Measurements from ENCODE around the gene NOC2L. TPM values are rescaled to one million over a fixed set of nuclear protein-coding genes. Genes with fewer than 3 reads are reported as not detected.
"Not testable (repeated sequence)": the region's sequence is repeated elsewhere in the genome, so short reads cannot be mapped to it uniquely, and the experiment has no call there.

Gene NOC2L
- total and polyA plus RNA-seq, 5 experiments from 2014 or later: 49.5 to 78.3 (median 68.2) TPM

GRCh38 chr1:903721-904271, 55.3 kb downstream of the NOC2L start:
- Mint-ChIP-seq H3K4me1 (peaks cover 7 to 15% (median 12%) of the 10 kb centered on the region in 4 donors), H3K36me3 (peaks cover 0 to under 1% (median 0%) of the 10 kb centered on the region in 3 donors), H3K4me3 (peak overlapping the region in 8 of 10 donors; percentile 33 to 80 (median 59)), H3K9me3 (peaks cover 0 to 5% (median 0%) of the 10 kb centered on the region in 9 donors), H3K27me3 (peaks cover 6 to 54% (median 23%) of the 10 kb centered on the region in 5 donors), H3K27ac (peak overlapping the region in 1 of 10 donors; percentile 61)
- ATAC-seq: no peak
- peak in 1 of 10 donors; percentile 20 for DNase-seq
- POLR2A ChIA-PET: interaction anchor here (1.7 to 2.0 kb wide), 2 partner anchors 17 to 55 kb away, joined by 4 to 6 read pairs; partner anchors contain the start of gene NOC2L

GRCh38 chr1:903305-903704, 55.8 kb downstream of the NOC2L start:
- H3K27ac Mint-ChIP-seq: peak overlapping the region in 2 of 10 donors; percentile 53 to 61
- ATAC-seq (no peak), DNase-seq (no peak)
- peaks cover 10 to 55% (median 27%) of the 10 kb centered on the region in 5 donors for H3K27me3 Mint-ChIP-seq
- peaks cover 0 to 5% (median 0%) of the 10 kb centered on the region in 3 donors for H3K36me3 Mint-ChIP-seq
- H3K9me3 Mint-ChIP-seq: peaks cover 0 to 8% (median 5%) of the 10 kb centered on the region in 9 donors
- peaks cover 12 to 20% (median 17%) of the 10 kb centered on the region in 4 donors for H3K4me1 Mint-ChIP-seq
- H3K4me3 Mint-ChIP-seq: peak overlapping the region; percentile 19 to 80 (median 56)
- POLR2A ChIA-PET: interaction anchor here (1.7 to 2.0 kb wide), 2 partner anchors 17 to 56 kb away, joined by 4 to 6 read pairs; partner anchors contain the start of gene NOC2L

- POLR2A ChIA-PET: no interaction called here
- Mint-ChIP-seq H3K9me3 (peaks cover 3 to 11% (median 8%) of the 10 kb centered on the region in 9 donors), H3K36me3 (peaks cover 3 to 10% (median 3%) of the 10 kb centered on the region in 3 donors), H3K4me1 (peaks cover 14 to 25% (median 22%) of the 10 kb centered on the region in 4 donors), H3K4me3 (peak overlapping the region in 4 of 10 donors; percentile 36 to 60 (median 52)), H3K27me3 (peaks cover 13 to 55% (median 27%) of the 10 kb centered on the region in 5 donors), H3K27ac (no peak overlapping the region)
- no peak for DNase-seq
- no peak for ATAC-seq
Observed at GRCh38 chr1:902802-903201, 56.3 kb downstream of the NOC2L start.

GRCh38 chr1:901108-901859, 57.8 kb downstream of the NOC2L start:
- H3K36me3 Mint-ChIP-seq: peaks cover 3 to 10% (median 4%) of the 10 kb centered on the region in 3 donors
- no peak for ATAC-seq
- DNase-seq: no peak
- no peak overlapping the region for H3K27ac Mint-ChIP-seq
- POLR2A ChIA-PET: no interaction called here
- peaks cover 12 to 24% (median 19%) of the 10 kb centered on the region in 4 donors for H3K4me1 Mint-ChIP-seq
- peak overlapping the region in 3 of 10 donors; percentile 20 to 41 (median 39) for H3K4me3 Mint-ChIP-seq
- H3K27me3 Mint-ChIP-seq: peaks cover 22 to 55% (median 39%) of the 10 kb centered on the region in 5 donors
- H3K9me3 Mint-ChIP-seq: peaks cover 5 to 21% (median 11%) of the 10 kb centered on the region in 9 donors

- Mint-ChIP-seq H3K4me3 (peak overlapping the region in 1 of 10 donors; percentile 15), H3K27me3 (peaks cover 25 to 54% (median 42%) of the 10 kb centered on the region in 5 donors), H3K9me3 (peaks cover 5 to 21% (median 11%) of the 10 kb centered on the region in 9 donors), H3K27ac (no peak overlapping the region), H3K36me3 (peaks cover 3 to 10% (median 4%) of the 10 kb centered on the region in 3 donors), H3K4me1 (peaks cover 8 to 16% (median 12%) of the 10 kb centered on the region in 4 donors)
- POLR2A ChIA-PET: no interaction called here
- DNase-seq (no peak), ATAC-seq (no peak)
Observed at GRCh38 chr1:899636-900317, 59.3 kb downstream of the NOC2L start.

- Mint-ChIP-seq H3K36me3 (peaks cover 3 to 10% (median 4%) of the 10 kb centered on the region in 3 donors), H3K9me3 (peaks cover 5 to 21% (median 11%) of the 10 kb centered on the region in 9 donors), H3K27ac (peak overlapping the region in 2 of 10 donors; percentile 79 to 84), H3K4me1 (peaks cover 8 to 12% (median 10%) of the 10 kb centered on the region in 4 donors), H3K4me3 (peak overlapping the region in 4 of 10 donors; percentile 40 to 75 (median 68)), H3K27me3 (peaks cover 25 to 54% (median 45%) of the 10 kb centered on the region in 5 donors)
- DNase-seq, ATAC-seq, POLR2A ChIA-PET: not testable (repeated sequence)
Observed at GRCh38 chr1:897951-898350, 61.1 kb downstream of the NOC2L start.

- POLR2A ChIA-PET: no interaction called here
- DNase-seq (no peak), ATAC-seq (no peak)
- Mint-ChIP-seq H3K36me3 (peaks cover 3 to 10% (median 4%) of the 10 kb centered on the region in 3 donors), H3K4me1 (peaks cover 8 to 12% (median 10%) of the 10 kb centered on the region in 4 donors), H3K4me3 (no peak overlapping the region), H3K9me3 (peaks cover 5 to 21% (median 11%) of the 10 kb centered on the region in 9 donors), H3K27ac (no peak overlapping the region), H3K27me3 (peaks cover 25 to 54% (median 45%) of the 10 kb centered on the region in 5 donors)
Observed at GRCh38 chr1:897226-897625, 61.8 kb downstream of the NOC2L start.

Other genes with a start within 250 kb of the NOC2L start
- not detected for gene SAMD11, start 35.3 kb downstream of the NOC2L start, total RNA-seq
- gene SAMD11, start 35.3 kb downstream of the NOC2L start, polyA plus RNA-seq: under 1 TPM in 1 of 3 donors, not detected in 2; 0.29 TPM
- gene KLHL17, start 1.3 kb upstream of the NOC2L start, total RNA-seq: 10 to 100 TPM; 36.4 to 37.4 TPM
- gene KLHL17, start 1.3 kb upstream of the NOC2L start, polyA plus RNA-seq: 1 to 10 TPM in 2 of 3 donors, under 1 TPM in 1; 0.94 to 2.0 (median 1.1) TPM
- under 1 TPM; 0.60 to 0.93 TPM for gene PLEKHN1, start 7.2 kb upstream of the NOC2L start, total RNA-seq
- gene PLEKHN1, start 7.2 kb upstream of the NOC2L start, polyA plus RNA-seq: under 1 TPM in 1 of 3 donors, not detected in 2; 0.19 TPM
- not detected for gene PERM1, start 22.8 kb upstream of the NOC2L start, total RNA-seq
- gene PERM1, start 22.8 kb upstream of the NOC2L start, polyA plus RNA-seq: not detected
- not detected for gene HES4, start 40.8 kb upstream of the NOC2L start, total RNA-seq
- gene HES4, start 40.8 kb upstream of the NOC2L start, polyA plus RNA-seq: under 1 TPM in 1 of 3 donors, not detected in 2; 0.85 TPM
- gene ISG15, start 54.2 kb upstream of the NOC2L start, total RNA-seq: 10 to 100 TPM; 30.3 to 30.7 TPM
- gene ISG15, start 54.2 kb upstream of the NOC2L start, polyA plus RNA-seq: 100 to 1,000 TPM; 133 to 220 (median 217) TPM
- 1 to 10 TPM; 6.2 to 6.4 TPM for gene AGRN, start 60.9 kb upstream of the NOC2L start, total RNA-seq
- under 1 TPM; 0.15 to 0.71 (median 0.47) TPM for gene AGRN, start 60.9 kb upstream of the NOC2L start, polyA plus RNA-seq
- not detected for gene RNF223, start 115.0 kb upstream of the NOC2L start, total RNA-seq
- not detected for gene RNF223, start 115.0 kb upstream of the NOC2L start, polyA plus RNA-seq
- 10 to 100 TPM; 24.9 to 26.5 TPM for gene C1orf159, start 156.8 kb upstream of the NOC2L start, total RNA-seq
- gene C1orf159, start 156.8 kb upstream of the NOC2L start, polyA plus RNA-seq: 10 to 100 TPM in 1 of 3 donors, 1 to 10 TPM in 2; 3.2 to 10.7 (median 6.2) TPM
- not detected for gene TTLL10, start 214.6 kb upstream of the NOC2L start, total RNA-seq
- not detected for gene TTLL10, start 214.6 kb upstream of the NOC2L start, polyA plus RNA-seq
- gene TNFRSF18, start 247.3 kb upstream of the NOC2L start, total RNA-seq: 1 to 10 TPM; 1.5 to 1.6 TPM
- gene TNFRSF18, start 247.3 kb upstream of the NOC2L start, polyA plus RNA-seq: 1 to 10 TPM in 1 of 3 donors, not detected in 2; 2.3 TPM

All from naive thymus-derived CD8-positive, alpha-beta T cell (primary cell).